Fibroblast of pulmonary artery (primary cell): Measurements from ENCODE around the gene CFAP68.
A peak's percentile ranks its signal among the peaks of the same experiment; 100 is the strongest.

Experiments
- DNase-seq: peaks from one replicate; pipeline ENCODE4 v3.0.0-alpha.2; 2010; ENCODE audit warnings: low read depth
- H3K4me3 ChIP-seq: replicated peaks from 2 replicates; pipeline ENCODE4 v1.5.1; 2011; ENCODE audit warnings: low read depth, mild to moderate bottlenecking, control low read depth, low read length, moderate library complexity
- TF ChIP-seq, protein P1 (sequence below): IDR thresholded peaks from 2 replicates; pipeline ENCODE4 v1.5.1; 2011; ENCODE audit warnings: mild to moderate bottlenecking, control low read depth, low read length, inconsistent platforms; ENCODE audit errors: missing control alignments

The CFAP68 gene

DNA sequence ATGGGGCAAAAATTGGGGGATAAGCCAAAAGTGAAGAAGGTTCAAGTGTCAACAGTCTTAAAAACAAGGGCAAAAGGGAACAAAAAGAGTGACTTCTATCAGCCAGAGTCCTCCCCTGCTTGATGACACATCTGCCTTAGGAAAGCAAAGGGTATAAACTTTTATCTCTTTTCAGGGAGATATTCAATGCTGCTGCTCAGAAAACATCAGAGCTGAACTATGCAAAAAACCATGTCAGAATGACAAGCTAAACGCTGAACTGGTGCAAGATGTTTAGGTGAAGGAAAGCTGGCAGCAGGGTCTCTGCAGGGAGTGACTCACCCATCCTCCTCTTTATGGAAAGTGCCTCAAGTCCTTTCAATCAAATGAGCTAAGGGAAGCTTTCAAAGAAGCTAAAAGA lies 32.7 kb upstream of the CFAP68 start:
- no peak overlapping the region for H3K4me3 ChIP-seq
- TF ChIP-seq, protein P1, sequence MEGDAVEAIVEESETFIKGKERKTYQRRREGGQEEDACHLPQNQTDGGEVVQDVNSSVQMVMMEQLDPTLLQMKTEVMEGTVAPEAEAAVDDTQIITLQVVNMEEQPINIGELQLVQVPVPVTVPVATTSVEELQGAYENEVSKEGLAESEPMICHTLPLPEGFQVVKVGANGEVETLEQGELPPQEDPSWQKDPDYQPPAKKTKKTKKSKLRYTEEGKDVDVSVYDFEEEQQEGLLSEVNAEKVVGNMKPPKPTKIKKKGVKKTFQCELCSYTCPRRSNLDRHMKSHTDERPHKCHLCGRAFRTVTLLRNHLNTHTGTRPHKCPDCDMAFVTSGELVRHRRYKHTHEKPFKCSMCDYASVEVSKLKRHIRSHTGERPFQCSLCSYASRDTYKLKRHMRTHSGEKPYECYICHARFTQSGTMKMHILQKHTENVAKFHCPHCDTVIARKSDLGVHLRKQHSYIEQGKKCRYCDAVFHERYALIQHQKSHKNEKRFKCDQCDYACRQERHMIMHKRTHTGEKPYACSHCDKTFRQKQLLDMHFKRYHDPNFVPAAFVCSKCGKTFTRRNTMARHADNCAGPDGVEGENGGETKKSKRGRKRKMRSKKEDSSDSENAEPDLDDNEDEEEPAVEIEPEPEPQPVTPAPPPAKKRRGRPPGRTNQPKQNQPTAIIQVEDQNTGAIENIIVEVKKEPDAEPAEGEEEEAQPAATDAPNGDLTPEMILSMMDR: no peak

DNA sequence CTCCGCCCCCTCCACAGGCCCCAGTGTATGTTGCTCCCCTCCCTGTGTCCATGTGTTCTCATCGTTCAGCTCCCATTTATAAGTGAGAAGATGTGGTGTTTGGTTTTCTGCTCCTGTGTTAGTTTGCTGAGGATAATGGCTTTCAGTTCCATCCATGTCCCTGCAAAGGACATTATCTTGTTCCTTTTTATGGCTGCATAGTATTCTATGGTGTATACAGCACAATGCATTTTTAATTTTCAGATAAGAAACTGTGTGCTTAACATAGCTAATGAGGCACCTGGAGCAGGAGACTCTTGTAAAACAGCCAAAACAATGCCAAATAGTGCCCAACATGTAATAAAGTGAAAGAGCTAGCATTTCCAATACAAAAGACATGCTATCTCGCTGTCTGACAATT lies 29.7 kb upstream of the CFAP68 start:
- DNase-seq: no peak
- TF ChIP-seq, protein P1: no peak
- no peak overlapping the region for H3K4me3 ChIP-seq

More for the DNA sequence above, 32.7 kb upstream of the CFAP68 start:
- DNase-seq: peak; percentile 75

DNA sequence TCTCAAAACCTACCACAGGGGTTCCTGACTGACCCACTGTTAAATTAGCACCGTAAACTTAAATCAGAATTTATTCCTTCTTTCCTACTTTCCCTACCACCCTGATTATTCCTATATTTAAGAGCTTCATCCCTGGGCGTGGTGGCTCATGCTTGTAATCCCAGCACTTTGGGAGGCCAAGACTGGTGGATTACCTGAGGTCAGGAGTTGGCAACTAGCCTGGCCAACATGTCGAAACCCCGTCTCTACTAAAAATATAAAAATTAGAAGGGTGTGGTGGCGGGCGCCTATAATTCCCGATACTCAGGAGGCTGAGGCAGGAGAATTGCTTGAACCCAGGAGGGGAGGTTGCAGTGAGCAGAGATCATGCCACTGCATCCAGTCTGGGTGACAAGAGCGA lies 28.3 kb upstream of the CFAP68 start:
- DNase-seq: no peak
- TF ChIP-seq, protein P1: no peak
- no peak overlapping the region for H3K4me3 ChIP-seq

DNA sequence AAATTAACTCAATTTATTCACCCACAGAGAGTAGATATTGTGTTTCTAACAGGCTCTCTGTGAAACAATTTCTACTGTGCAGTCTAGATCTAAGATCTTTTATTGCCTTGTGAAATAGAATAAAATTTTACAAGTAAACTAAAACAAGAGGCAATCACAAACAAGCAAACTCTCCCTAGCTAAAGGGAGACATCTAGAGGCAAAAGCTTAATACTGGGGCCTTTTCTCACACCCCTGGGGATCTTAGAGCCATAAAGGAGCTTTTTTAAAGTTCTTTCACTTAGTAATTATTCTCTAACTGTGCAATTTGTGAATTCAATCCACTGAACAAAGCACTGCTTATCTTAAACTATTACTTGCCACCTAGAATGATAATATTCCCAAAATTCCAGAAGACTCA lies 27.7 kb upstream of the CFAP68 start:
- no peak overlapping the region for H3K4me3 ChIP-seq
- TF ChIP-seq, protein P1: peak; percentile 66
- DNase-seq: peak; percentile 53

DNA sequence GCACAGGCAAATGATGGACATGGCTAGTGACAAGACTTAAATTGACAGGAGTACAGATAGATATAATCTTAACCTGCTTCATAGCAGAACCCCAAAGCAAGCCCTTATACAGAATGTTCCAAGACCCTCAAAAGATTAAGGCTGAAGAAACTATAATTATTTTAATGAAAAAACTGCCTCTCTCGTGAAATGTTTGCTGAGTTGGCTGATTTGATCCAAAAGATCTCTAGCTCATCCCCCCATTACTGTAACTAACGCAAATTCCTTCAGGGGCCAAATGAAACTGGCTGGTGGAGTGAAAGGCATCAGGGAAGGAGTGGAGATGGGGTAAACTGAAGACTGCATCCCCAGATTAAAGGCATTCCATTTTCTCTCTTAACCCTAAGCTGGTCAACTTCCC lies 27.2 kb upstream of the CFAP68 start:
- TF ChIP-seq, protein P1: no peak
- no peak overlapping the region for H3K4me3 ChIP-seq
- no peak for DNase-seq

DNA sequence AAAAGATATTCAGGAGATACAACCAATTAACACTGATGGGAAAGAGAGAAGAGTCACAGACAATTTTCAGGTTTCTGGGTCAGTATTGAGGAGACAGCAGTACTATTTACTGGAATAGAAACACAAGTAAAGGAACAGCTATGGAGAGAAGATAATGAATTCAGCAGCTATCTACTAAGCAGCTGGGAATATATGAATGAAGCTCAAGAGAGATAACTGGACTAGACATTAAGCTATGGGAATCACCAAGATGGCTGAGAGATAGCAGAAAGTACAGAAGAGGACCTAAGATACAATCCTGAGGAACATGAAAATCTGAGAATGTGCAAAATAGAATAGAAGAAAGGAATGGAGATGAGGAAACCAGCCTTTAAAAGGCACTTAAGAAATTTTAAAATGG lies 23.8 kb upstream of the CFAP68 start:
- TF ChIP-seq, protein P1: no peak
- no peak overlapping the region for H3K4me3 ChIP-seq
- DNase-seq: no peak

DNA sequence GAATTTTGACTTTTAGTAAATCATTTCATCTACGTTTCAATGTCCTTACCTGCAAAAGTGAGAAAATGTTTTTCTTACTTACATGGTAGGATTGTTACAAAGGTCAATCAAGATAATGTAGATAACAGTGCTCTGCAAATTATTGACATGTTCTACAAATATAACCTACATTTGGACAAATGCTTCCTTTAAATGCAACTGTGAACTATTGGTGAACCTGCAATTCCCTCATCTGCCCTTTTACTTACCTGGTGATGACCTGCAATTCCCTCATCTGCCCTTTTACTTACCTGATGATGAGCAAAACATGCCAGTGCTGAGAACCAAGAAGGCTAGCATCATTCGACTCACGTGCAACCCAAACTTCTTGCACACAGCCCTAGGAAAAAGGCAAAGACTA lies 19.1 kb upstream of the CFAP68 start:
- H3K4me3 ChIP-seq: no peak overlapping the region
- no peak for DNase-seq
- TF ChIP-seq, protein P1: no peak
